HG03135 (cell line): ENCODE results near the gene NBEA.

Experiments
- ATAC-seq: cut with Tn5 transposase; IDR thresholded peaks from one replicate; pipeline ENCODE4 v1.9.1; 2021; ENCODE audit warnings: mild to moderate bottlenecking, moderate library complexity; ENCODE audit not compliant: unreplicated experiment

The NBEA gene

GRCh38 chr13:35164324-35164932, 222.4 kb downstream of the NBEA start:
- ATAC-seq = peak; percentile 81

GRCh38 chr13:35165205-35165604, 223.1 kb downstream of the NBEA start:
- no peak for ATAC-seq

- no peak for ATAC-seq
These were observed 237.4 kb downstream of the NBEA start for GRCh38 chr13:35179494-35179893.

GRCh38 chr13:35179920-35180663, 238.0 kb downstream of the NBEA start:
- ATAC-seq = no peak

- ATAC-seq = no peak
These were observed 248.2 kb downstream of the NBEA start for GRCh38 chr13:35190241-35190640.

GRCh38 chr13:35191883-35192282, 249.8 kb downstream of the NBEA start:
- no peak for ATAC-seq

- no peak for ATAC-seq
These were observed 256.6 kb downstream of the NBEA start for GRCh38 chr13:35198613-35199200.

GRCh38 chr13:35208587-35208986, 266.5 kb downstream of the NBEA start:
- ATAC-seq = no peak

GRCh38 chr13:35210261-35210660, 268.2 kb downstream of the NBEA start:
- ATAC-seq = no peak

GRCh38 chr13:35211949-35212348, 269.9 kb downstream of the NBEA start:
- ATAC-seq = no peak

- no peak for ATAC-seq
These were observed 271.8 kb downstream of the NBEA start for GRCh38 chr13:35213911-35214310.

GRCh38 chr13:35216131-35216530, 274.1 kb downstream of the NBEA start:
- no peak for ATAC-seq

GRCh38 chr13:35219021-35219420, 277.0 kb downstream of the NBEA start:
- no peak for ATAC-seq

GRCh38 chr13:35225159-35225558, 283.1 kb downstream of the NBEA start:
- ATAC-seq = no peak

GRCh38 chr13:35225582-35225981, 283.5 kb downstream of the NBEA start:
- no peak for ATAC-seq

GRCh38 chr13:35228536-35228935, 286.5 kb downstream of the NBEA start:
- ATAC-seq = no peak

GRCh38 chr13:35231426-35231825, 289.4 kb downstream of the NBEA start:
- no peak for ATAC-seq

- no peak for ATAC-seq
These were observed 296.2 kb downstream of the NBEA start for GRCh38 chr13:35238274-35238673.

- peak; percentile 96 for ATAC-seq
These were observed 310.6 kb downstream of the NBEA start for GRCh38 chr13:35252536-35253205.

- no peak for ATAC-seq
These were observed 313.2 kb downstream of the NBEA start for GRCh38 chr13:35255241-35255640.

- ATAC-seq = no peak
These were observed 314.5 kb downstream of the NBEA start for GRCh38 chr13:35256459-35257148.
